T1000 (cell line): ENCODE results near the gene UNC45A.
"Not testable (repeated sequence)": the region's sequence is repeated elsewhere in the genome, so short reads cannot be mapped to it uniquely, and the experiment has no call there.

Experiments
- DNase-seq: peaks from one replicate; lab custom pipeline; 2025; ENCODE audit warnings: mixed read lengths; lab: John Stamatoyannopoulos, UW

UNC45A gene

GRCh38 chr15:90902840-90903732, 32.0 kb upstream of the UNC45A start, which contains the start of gene MAN2A2:
TSS of gene MAN2A2 (plus strand) at chr15:90903302. CDS start at chr15:90904208, 906 bp downstream.
- DNase-seq: no peak

GRCh38 chr15:90903733-90904536, 31.1 kb upstream of the UNC45A start:
- no peak for DNase-seq

GRCh38 chr15:90904746-90905145, 30.3 kb upstream of the UNC45A start:
- no peak for DNase-seq

- DNase-seq: no peak
Observed at GRCh38 chr15:90905306-90906180, 29.5 kb upstream of the UNC45A start.

GRCh38 chr15:90906181-90906849, 28.8 kb upstream of the UNC45A start:
- no peak for DNase-seq

GRCh38 chr15:90907051-90907660, 27.9 kb upstream of the UNC45A start:
- DNase-seq: no peak

GRCh38 chr15:90907838-90908507, 27.1 kb upstream of the UNC45A start:
- DNase-seq: no peak

GRCh38 chr15:90909449-90909848, 25.6 kb upstream of the UNC45A start:
- DNase-seq: not testable (repeated sequence)

- DNase-seq: no peak
Observed at GRCh38 chr15:90909976-90910375, 25.1 kb upstream of the UNC45A start.

GRCh38 chr15:90910441-90911301, 24.4 kb upstream of the UNC45A start:
- DNase-seq: no peak

- no peak for DNase-seq
Observed at GRCh38 chr15:90911302-90911623, 23.8 kb upstream of the UNC45A start.

- no peak for DNase-seq
Observed at GRCh38 chr15:90911906-90912769, 22.9 kb upstream of the UNC45A start.

- no peak for DNase-seq
Observed at GRCh38 chr15:90912770-90913075, 22.4 kb upstream of the UNC45A start.

- no peak for DNase-seq
Observed at GRCh38 chr15:90913398-90913944, 21.6 kb upstream of the UNC45A start.

GRCh38 chr15:90914305-90915080, 20.6 kb upstream of the UNC45A start:
- no peak for DNase-seq

- DNase-seq: no peak
Observed at GRCh38 chr15:90915216-90915807, 19.8 kb upstream of the UNC45A start.

- DNase-seq: no peak
Observed at GRCh38 chr15:90915808-90916440, 19.2 kb upstream of the UNC45A start.
